GM23338 (cell line): ENCODE results near the gene TNS4.

Experiments
- CTCF ChIP-seq, 2 experiments: fragments of 200-600 bp in 1 of 2; sonication (generic) in 1 of 2; conservative IDR thresholded peaks; 2 replicates each; pipeline versions ENCODE4 v1.5.1 to v1.6.1; 2016 to 2017; ENCODE audit warnings: antibody characterized with exemption in 2 of 2, low read depth in 2 of 2, mild to moderate bottlenecking in 2 of 2, moderate library complexity in 1 of 2
- EZH2 ChIP-seq: fragments of 200-600 bp; sonication (generic); IDR thresholded peaks from one replicate; pipeline ENCODE4 v1.8.0; 2017; ENCODE audit warnings: antibody characterized with exemption, mild to moderate bottlenecking, low read depth; ENCODE audit not compliant: unreplicated experiment
- EZH2phosphoT487 ChIP-seq: fragments of 200-600 bp; sonication (generic); IDR thresholded peaks from one replicate; pipeline ENCODE4 v1.8.1; 2018; ENCODE audit warnings: antibody characterized with exemption; ENCODE audit not compliant: unreplicated experiment
- JUNB ChIP-seq: IDR thresholded peaks from one replicate; pipeline ENCODE4 v1.6.1; 2016; ENCODE audit warnings: antibody characterized with exemption; ENCODE audit not compliant: unreplicated experiment
- POLR2AphosphoS5 ChIP-seq: IDR thresholded peaks from 2 replicates; pipeline ENCODE4 v1.6.1; 2016; ENCODE audit warnings: antibody characterized with exemption, low read depth
- REST ChIP-seq: IDR thresholded peaks from one replicate; pipeline ENCODE4 v1.6.1; 2018; ENCODE audit warnings: antibody characterized with exemption; ENCODE audit not compliant: unreplicated experiment
- STAT1 ChIP-seq: IDR thresholded peaks from one replicate; pipeline ENCODE4 v1.6.1; 2016; ENCODE audit warnings: antibody characterized with exemption; ENCODE audit not compliant: unreplicated experiment

GRCh38 chr17:40500190-40500589, 1.2 kb downstream of the TNS4 start:
- no peak for TF ChIP-seq CTCF (conservative IDR thresholded peaks at IDR 0.05; ENCODE audit: low read depth in 2 of 2)
- TF ChIP-seq POLR2AphosphoS5: no peak
- TF ChIP-seq JUNB: no peak
- no peak for TF ChIP-seq REST
- TF ChIP-seq EZH2: no peak
- no peak for TF ChIP-seq EZH2phosphoT487
- no peak for TF ChIP-seq STAT1
